ENCODE data around the gene GCN1.

The GCN1 gene

DNA sequence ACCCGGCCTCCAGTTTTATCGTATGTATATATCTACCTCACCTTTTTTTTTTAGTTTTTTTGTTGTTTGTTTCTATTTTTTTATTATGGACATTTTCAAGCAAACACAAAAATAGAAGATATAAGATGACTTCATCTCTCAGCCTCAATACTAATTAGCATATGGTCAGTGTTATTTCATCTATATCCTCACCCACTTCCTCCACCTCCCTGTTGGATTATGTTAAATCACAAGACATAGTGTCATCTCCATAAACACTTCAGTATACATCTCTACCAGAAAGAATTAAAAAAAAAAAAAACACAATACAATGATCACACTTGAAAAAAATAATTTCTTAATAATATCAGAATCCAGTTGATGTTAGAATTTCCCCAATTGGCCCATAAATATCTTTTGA, 112.9 kb downstream of the GCN1 start:
- Histone ChIP-seq H3K4me2 (ENCODE audit: low read length) (no peak overlapping the region), H3K79me2 (no peaks in the 10 kb centered on the region), H3K9me3 (ENCODE audit: control insufficient read depth, low read length) (no peaks in the 10 kb centered on the region), H3K36me3 (ENCODE audit: control insufficient read depth, insufficient read depth, low read length) (no peaks in the 10 kb centered on the region), H2AFZ (no peak overlapping the region), H3K27me3 (ENCODE audit: control insufficient read depth, insufficient read depth, low read length) (no peaks in the 10 kb centered on the region), H3K4me1 (peaks cover 2% of the 10 kb centered on the region), H3K27ac (no peak overlapping the region), H3K4me3 (ENCODE audit: low read depth, low read length) (no peak overlapping the region), H3K9ac (no peak overlapping the region)
- TF ChIP-seq, protein P1, sequence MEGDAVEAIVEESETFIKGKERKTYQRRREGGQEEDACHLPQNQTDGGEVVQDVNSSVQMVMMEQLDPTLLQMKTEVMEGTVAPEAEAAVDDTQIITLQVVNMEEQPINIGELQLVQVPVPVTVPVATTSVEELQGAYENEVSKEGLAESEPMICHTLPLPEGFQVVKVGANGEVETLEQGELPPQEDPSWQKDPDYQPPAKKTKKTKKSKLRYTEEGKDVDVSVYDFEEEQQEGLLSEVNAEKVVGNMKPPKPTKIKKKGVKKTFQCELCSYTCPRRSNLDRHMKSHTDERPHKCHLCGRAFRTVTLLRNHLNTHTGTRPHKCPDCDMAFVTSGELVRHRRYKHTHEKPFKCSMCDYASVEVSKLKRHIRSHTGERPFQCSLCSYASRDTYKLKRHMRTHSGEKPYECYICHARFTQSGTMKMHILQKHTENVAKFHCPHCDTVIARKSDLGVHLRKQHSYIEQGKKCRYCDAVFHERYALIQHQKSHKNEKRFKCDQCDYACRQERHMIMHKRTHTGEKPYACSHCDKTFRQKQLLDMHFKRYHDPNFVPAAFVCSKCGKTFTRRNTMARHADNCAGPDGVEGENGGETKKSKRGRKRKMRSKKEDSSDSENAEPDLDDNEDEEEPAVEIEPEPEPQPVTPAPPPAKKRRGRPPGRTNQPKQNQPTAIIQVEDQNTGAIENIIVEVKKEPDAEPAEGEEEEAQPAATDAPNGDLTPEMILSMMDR (IDR thresholded peaks at IDR 0.05): no peak

DNA sequence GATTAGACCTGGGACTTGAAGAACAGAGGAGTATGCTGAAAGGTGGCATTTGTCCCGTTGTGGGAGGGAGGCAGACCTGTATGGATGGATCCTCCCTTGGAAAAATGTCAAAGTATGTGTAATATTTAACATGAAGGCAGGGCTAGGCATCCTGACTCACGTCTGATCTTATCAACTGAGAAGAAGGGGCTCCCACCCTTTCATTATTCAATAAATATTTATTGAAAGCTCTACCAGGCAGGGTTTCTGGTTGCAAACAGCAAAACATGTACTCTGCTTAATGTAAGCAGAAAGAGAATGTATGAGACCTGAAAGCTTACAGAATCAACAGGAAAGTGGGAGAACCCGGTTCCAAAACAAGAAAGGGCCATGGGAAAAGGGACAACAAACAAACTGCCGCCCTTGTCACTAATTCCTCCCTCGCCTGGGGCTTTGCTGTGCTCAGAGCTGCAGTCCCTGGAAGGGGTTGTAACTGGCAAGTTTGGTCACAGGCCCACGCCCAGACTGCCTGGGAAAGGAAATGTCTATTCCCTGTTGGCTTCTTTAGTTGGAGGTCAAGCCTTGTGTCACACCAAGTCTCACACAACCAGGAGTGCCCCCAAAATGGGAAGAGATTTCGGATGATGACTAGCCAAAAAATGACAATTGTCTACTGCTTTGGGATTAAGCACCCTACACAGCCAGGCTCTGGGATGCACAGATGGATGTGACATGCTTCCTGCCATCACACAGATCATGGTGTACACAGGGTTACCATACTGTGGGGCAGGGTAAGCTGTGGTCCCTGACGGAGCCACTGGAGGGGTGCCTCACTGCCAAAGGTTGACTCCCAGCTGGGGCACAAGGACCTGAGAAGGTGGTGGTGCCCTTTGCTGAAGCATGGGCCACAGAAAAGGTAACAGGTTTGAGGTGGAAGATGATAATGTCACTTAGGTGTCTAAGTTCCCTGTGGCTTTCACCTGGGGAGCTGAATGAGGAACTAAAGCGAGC, 114.8 kb downstream of the GCN1 start:
- no peak overlapping the region for H3K4me3 ChIP-seq (ENCODE audit: low read depth, low read length)
- H3K4me2 ChIP-seq (ENCODE audit: low read length): no peak overlapping the region
- TF ChIP-seq, protein P1 (IDR thresholded peaks at IDR 0.05): no peak
- H3K27ac ChIP-seq: no peak overlapping the region
- H3K27me3 ChIP-seq (ENCODE audit: control insufficient read depth, insufficient read depth, low read length): no peaks in the 10 kb centered on the region
- H2AFZ ChIP-seq: no peak overlapping the region
- H3K9ac ChIP-seq: no peak overlapping the region
- no peaks in the 10 kb centered on the region for H3K9me3 ChIP-seq (ENCODE audit: control insufficient read depth, low read length)
- no peaks in the 10 kb centered on the region for H3K79me2 ChIP-seq
- H3K36me3 ChIP-seq (ENCODE audit: control insufficient read depth, insufficient read depth, low read length): no peaks in the 10 kb centered on the region
- H3K4me1 ChIP-seq: no peaks in the 10 kb centered on the region

DNA sequence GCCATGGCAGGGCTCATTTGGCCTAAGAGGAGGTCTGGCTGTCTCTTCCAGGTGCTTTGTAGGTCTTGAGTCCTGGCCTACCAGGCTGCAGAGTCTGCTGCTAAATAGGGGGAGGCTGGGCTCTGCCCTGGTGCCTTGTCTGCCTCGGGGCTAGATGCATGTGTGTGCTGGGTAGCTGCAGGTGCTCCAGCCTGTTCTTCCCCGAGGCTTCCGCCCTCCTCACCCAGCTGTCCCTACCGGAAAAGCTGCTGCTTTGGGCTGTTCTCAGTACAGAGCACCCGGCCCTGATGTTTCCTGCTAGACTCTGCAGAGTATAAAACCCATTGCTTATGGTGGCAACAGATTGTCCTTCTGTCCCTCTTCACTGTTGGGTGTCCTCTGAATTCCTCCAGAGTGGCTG, 115.6 kb downstream of the GCN1 start:
- Histone ChIP-seq H3K27ac (no peak overlapping the region), H3K4me1 (no peaks in the 10 kb centered on the region), H3K36me3 (ENCODE audit: control insufficient read depth, insufficient read depth, low read length) (no peaks in the 10 kb centered on the region), H3K27me3 (ENCODE audit: control insufficient read depth, insufficient read depth, low read length) (no peaks in the 10 kb centered on the region), H3K9me3 (ENCODE audit: control insufficient read depth, low read length) (no peaks in the 10 kb centered on the region), H3K79me2 (no peaks in the 10 kb centered on the region), H3K9ac (no peak overlapping the region), H2AFZ (no peak overlapping the region), H3K4me2 (ENCODE audit: low read length) (no peak overlapping the region), H3K4me3 (ENCODE audit: low read depth, low read length) (no peak overlapping the region)
- TF ChIP-seq, protein P1 (IDR thresholded peaks at IDR 0.05): no peak

DNA sequence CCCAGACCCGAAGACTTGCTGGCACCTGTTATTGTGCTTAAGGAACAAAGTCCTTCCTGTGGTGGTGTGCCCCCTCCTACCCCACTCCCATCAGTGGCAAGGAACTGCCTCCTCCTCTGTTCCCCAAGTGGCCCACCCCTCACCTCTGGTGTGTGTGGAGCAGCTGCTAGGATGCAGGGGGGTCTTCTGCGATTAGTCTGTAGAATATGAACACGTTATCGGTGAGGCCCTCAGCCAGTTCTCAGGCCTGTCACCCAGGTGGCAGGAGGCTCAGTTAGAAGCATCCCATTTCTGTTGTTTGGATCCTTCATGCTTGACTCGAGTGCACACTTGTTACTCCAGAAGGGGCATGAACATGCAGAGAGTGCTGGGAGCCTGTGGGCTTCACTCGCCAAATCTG, 117.3 kb downstream of the GCN1 start:
- no peak overlapping the region for H3K4me2 ChIP-seq (ENCODE audit: low read length)
- H3K36me3 ChIP-seq (ENCODE audit: control insufficient read depth, insufficient read depth, low read length): no peaks in the 10 kb centered on the region
- no peak overlapping the region for H2AFZ ChIP-seq
- H3K9me3 ChIP-seq (ENCODE audit: control insufficient read depth, low read length): no peaks in the 10 kb centered on the region
- H3K4me3 ChIP-seq (ENCODE audit: low read depth, low read length): no peak overlapping the region
- TF ChIP-seq, protein P1 (IDR thresholded peaks at IDR 0.05): no peak
- no peaks in the 10 kb centered on the region for H3K79me2 ChIP-seq
- H3K4me1 ChIP-seq: no peaks in the 10 kb centered on the region
- H3K9ac ChIP-seq: no peak overlapping the region
- H3K27me3 ChIP-seq (ENCODE audit: control insufficient read depth, insufficient read depth, low read length): no peaks in the 10 kb centered on the region
- H3K27ac ChIP-seq: no peak overlapping the region

All from parathyroid adenoma (tissue), 2 donors.